ENCODE data around the gene PFN2. TPM values are rescaled to one million over a fixed set of nuclear protein-coding genes. Genes with fewer than 3 reads are reported as not detected.

PFN2 gene
- total RNA-seq, 1 experiment from 2014 or later = 402 TPM

DNA sequence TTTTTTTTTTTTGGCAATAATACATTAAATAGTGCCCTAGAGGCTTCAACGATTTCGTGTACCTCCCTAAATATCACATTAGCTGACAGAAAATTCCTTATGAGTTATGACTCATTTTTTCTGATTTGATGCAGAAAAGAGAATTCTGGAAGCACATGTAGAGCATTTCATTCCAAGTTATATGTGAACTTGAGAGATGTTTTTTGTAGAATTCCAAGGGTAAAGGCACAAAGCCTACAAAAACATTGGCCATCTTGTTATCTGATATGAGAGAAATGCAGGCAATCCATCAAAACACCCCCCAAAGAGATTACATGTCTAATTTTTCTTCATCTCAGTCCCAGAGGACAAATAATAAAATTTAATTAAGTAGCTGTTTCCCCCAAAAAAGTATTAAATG lies 6.7 kb upstream of the PFN2 start:
- DNase-seq = no peak
- H3K4me3 ChIP-seq = no peak overlapping the region
- no peaks in the 10 kb centered on the region for H3K9me3 ChIP-seq (replicated peaks)
- H3K4me1 ChIP-seq = no peaks in the 10 kb centered on the region
- no peak overlapping the region for H3K27ac ChIP-seq
- H3K27me3 ChIP-seq = no peaks in the 10 kb centered on the region
- no peaks in the 10 kb centered on the region for H3K36me3 ChIP-seq

DNA sequence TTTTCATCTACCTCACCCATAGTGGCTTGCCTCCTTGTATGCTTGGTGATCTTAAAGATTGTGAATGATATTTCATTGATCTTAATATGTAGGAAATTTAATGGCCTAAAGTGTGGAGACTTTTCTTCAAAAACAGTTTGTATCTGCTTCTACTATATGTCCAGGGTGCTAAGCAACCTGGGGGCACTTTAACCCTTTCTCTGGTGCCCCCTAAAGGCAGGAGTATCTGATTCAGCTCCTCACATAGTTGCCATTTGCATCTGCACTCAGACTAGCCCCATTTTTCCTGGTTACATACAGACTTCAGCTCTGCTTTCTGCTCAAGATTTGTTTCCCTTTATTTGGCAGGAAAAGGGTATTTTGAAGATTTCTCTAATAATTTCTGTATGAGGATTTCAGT lies 5.2 kb upstream of the PFN2 start:
- no peak for DNase-seq
- no peaks in the 10 kb centered on the region for H3K9me3 ChIP-seq (replicated peaks)
- no peak overlapping the region for H3K4me3 ChIP-seq
- no peak overlapping the region for H3K27ac ChIP-seq
- no peaks in the 10 kb centered on the region for H3K36me3 ChIP-seq
- no peaks in the 10 kb centered on the region for H3K4me1 ChIP-seq
- H3K27me3 ChIP-seq = no peaks in the 10 kb centered on the region

DNA sequence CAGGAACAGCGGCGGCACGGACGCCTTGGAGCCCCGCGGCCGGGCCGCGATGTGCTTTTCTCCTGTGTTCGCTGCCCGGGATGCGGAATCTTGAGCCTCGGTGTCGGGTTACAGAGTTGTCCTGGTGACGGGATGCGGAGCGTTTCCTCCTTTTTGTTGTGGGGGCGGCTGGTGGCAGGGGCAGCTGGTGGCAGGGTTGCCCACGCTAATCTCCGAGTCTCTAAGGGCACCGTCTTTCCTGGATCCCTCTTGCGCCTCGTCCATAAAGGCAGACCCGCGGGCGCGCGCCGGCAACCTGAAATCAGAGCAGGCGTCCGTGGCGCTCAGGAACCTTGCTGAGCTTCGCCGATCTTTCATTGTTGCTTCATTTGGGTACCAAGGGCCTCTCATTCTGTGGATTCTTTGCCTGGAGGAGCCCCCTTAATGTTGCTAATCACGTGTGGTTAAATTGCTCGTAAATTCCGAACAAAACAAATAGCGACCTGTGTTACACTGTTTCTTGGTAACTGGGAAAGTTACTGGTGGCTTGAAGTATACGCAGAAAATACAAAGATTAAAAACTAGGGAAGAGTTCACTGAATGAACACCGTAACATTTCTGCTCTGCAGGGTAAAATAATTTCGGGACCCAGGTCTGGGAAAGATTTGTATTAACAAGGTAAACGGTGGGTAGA lies 844 bp upstream of the PFN2 start:
- Histone ChIP-seq H3K27ac (peak overlapping the region; percentile 94), H3K4me3 (peak overlapping the region; percentile 98), H3K27me3 (no peaks in the 10 kb centered on the region), H3K4me1 (peaks cover 5% of the 10 kb centered on the region; the same call in 1 of the 2 replicates), H3K36me3 (peaks cover 19% of the 10 kb centered on the region), H3K9me3 (replicated peaks) (no peaks in the 10 kb centered on the region)
- peak; percentile 84 to 86 for DNase-seq

DNA sequence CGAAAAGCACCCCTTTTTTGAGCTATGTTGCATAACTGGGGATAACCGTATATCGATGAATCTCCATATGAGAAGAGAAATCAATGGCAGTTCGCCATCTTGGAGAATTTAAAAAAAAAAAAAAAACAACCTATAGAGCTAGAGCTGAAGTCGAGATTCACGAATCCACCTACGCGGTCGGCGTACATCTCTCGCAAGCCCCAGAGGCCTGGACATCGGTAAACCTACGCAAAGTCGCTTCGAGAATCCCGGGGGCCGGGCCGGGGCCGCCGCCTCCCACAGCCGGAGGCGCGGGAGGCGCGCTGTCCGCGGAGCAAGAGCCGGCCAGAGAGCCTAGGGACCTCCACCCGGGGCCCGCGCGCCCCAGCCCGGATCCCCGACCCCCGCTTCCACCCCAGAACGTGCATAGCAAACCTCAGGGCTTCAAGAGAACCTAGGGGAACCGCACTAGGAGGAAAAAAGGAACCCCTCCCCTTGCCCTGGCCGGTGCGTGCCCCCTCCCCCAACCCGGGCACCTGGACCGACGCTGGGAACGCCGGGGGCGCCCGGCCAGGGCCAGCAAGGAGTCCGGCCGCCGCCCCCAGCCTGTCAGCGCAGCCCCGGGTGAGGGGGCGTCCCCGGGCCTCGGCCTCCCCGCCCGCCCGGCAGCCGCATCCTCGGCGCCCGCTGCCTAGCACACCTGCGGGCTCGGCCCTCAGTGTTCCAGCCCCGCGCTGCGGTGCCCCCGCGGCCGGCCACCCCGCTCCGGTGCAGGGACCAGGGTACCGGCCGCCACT lies 567 bp downstream of the PFN2 start:
- H3K36me3 ChIP-seq = peaks cover 30% of the 10 kb centered on the region
- peak overlapping the region; percentile 94 for H3K27ac ChIP-seq
- H3K27me3 ChIP-seq = no peaks in the 10 kb centered on the region
- peaks cover 11% of the 10 kb centered on the region; the same call in 1 of the 2 replicates for H3K4me1 ChIP-seq
- DNase-seq = peak; percentile 73 to 79
- H3K4me3 ChIP-seq = peak overlapping the region; percentile 98
- H3K9me3 ChIP-seq (replicated peaks) = no peaks in the 10 kb centered on the region

DNA sequence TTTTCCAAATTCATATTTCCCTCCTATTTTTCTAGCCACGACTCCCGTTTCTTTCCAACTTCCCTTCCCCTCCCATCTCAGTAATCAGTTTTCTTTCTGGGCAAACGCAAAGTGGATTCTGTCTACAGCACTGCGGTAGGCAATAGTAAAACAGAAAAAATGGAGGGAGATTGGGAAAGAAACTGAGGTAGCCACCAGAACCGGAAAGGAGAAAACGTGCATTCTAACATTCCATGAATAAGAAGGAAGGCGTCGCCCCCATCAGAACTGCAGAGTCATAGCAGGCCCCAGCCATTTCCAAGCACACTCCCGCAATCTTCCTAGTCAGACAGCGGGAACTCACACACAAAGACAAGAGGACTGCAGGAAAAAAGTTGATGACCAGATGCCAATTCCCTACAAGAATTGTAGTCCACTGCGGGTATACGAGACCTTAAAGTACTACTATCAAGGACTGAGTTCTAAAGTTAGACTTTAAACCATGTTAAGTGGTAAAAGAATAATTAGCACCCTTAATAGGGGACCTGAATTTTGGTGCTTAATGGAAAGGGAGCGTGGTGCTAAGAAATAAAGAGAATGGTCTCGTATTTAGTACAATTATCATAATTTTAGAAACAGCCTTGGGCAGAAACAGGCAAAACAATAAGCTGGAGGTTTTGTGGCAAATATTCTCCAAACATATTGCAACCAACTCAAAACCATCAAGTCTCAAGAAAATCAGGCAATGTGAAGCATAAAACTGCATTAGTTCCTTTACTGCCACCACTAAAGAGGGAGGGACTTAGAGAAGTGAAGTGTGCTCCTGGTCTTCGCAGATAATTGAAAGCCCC lies 1.4 kb downstream of the PFN2 start:
- Histone ChIP-seq H3K4me1 (peaks cover 11% of the 10 kb centered on the region; the same call in 1 of the 2 replicates), H3K4me3 (peak overlapping the region; percentile 98), H3K36me3 (peaks cover 38% of the 10 kb centered on the region), H3K9me3 (replicated peaks) (no peaks in the 10 kb centered on the region), H3K27me3 (no peaks in the 10 kb centered on the region), H3K27ac (peak overlapping the region; percentile 94)
- peak; percentile 79 to 84 for DNase-seq

DNA sequence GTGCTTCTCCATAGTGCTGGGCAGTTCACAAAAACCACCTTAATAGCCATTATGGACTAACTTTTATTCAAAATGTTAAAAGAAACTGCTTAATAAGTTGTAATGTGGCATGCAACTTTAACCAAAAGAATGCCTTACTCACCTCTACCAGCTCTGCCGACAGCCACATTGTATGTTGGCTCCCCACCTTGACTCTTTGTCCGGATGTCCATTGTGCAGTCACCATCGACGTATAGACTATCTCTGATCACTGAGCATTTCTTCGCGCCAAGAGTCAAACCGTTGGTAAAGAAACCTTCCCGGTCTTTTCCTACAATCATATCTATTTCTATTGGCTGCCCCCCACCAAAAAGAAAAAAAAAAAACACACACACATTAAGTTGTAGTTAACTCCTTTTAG lies 2.5 kb downstream of the PFN2 start:
- Histone ChIP-seq H3K4me3 (peak overlapping the region; percentile 98), H3K4me1 (peaks cover 11% of the 10 kb centered on the region; the same call in 1 of the 2 replicates), H3K9me3 (replicated peaks) (no peaks in the 10 kb centered on the region), H3K27me3 (no peaks in the 10 kb centered on the region), H3K27ac (peak overlapping the region; percentile 94), H3K36me3 (peaks cover 49% of the 10 kb centered on the region)
- peak; percentile 47 to 70 for DNase-seq

DNA sequence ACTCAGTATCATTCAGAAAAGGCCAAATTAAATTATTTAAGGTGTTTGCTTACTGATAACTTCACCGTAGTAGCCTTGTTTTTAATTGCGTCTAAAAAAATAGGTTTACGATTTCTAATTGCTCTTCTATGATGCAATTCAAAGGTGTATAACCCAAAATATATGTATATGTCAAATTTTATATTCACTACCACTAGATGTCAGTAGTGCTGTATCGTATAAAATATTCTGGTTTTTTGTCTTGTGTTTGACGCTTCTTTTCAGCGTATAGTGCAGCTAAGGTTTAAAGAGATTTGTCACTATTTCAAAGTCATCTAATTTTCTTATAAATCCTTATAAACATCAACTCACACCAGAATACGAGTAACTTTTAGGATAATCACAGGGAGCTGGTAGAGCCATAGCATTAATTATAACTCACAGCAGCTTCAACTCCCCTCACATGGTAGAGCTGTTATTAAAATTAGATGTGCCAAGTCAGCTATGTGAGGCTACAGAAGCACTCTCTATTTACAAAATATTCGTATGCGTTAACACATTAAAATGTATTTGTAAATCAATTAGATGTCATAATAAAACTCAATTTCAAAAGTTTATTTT lies 3.5 kb downstream of the PFN2 start:
- peaks cover 11% of the 10 kb centered on the region; the same call in 1 of the 2 replicates for H3K4me1 ChIP-seq
- H3K27me3 ChIP-seq = no peaks in the 10 kb centered on the region
- H3K9me3 ChIP-seq (replicated peaks) = no peaks in the 10 kb centered on the region
- H3K4me3 ChIP-seq = peak overlapping the region; percentile 98
- peak in 1 of 2 experiments; percentile 75 for DNase-seq
- H3K27ac ChIP-seq = peak overlapping the region; percentile 94; the same call in 1 of the 2 replicates
- peaks cover 60% of the 10 kb centered on the region for H3K36me3 ChIP-seq

DNA sequence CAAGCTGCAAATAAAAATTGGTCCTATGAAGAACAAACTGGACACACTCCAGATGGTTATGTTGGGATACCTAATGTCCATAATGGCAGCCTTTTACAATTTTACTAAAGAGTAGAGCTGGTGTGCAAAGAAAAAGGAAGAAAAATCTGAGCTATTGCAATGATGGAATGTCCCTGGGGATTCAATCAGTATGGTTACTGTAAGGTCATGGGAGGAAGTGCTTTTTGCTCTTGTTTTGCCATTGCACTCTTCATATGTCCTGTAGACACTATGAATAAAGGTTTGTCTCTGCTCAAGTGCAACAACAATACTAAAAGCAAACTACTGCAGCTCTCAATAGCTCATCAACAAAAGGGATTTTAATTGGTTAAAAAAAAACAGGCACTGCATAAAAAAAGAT lies 5.4 kb downstream of the PFN2 start:
- no peak for DNase-seq

DNA sequence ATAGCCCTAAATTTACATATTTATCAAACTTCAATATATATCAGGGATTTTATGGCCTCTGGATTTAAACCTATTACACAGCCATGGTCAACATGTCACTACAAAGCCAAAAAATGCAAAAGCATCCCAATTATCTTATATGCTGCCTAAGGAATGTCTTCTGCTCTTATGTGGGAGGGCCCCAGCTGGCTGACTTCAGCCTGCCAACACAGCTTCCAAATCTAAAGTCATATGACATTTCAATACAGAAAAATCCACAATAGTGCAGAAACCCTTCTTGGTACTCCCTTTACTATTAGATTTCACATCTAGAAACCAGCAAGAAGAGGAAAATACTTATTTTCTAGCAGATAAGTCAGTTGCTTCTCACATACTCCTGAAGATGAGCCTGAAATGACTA lies 6.4 kb downstream of the PFN2 start:
- H3K4me3 ChIP-seq = no peak overlapping the region
- H3K27ac ChIP-seq = no peak overlapping the region
- H3K27me3 ChIP-seq = no peaks in the 10 kb centered on the region
- H3K4me1 ChIP-seq = peaks cover 11% of the 10 kb centered on the region; the same call in 1 of the 2 replicates
- H3K9me3 ChIP-seq (replicated peaks) = no peaks in the 10 kb centered on the region
- peaks cover 75% of the 10 kb centered on the region for H3K36me3 ChIP-seq
- no peak for DNase-seq

More for the DNA sequence above, 5.4 kb downstream of the PFN2 start:
- no peak overlapping the region for H3K4me3 ChIP-seq
- H3K4me1 ChIP-seq = peaks cover 11% of the 10 kb centered on the region; the same call in 1 of the 2 replicates
- H3K27me3 ChIP-seq = no peaks in the 10 kb centered on the region
- H3K36me3 ChIP-seq = peaks cover 73% of the 10 kb centered on the region
- H3K27ac ChIP-seq = no peak overlapping the region
- no peaks in the 10 kb centered on the region for H3K9me3 ChIP-seq (replicated peaks)

DNA sequence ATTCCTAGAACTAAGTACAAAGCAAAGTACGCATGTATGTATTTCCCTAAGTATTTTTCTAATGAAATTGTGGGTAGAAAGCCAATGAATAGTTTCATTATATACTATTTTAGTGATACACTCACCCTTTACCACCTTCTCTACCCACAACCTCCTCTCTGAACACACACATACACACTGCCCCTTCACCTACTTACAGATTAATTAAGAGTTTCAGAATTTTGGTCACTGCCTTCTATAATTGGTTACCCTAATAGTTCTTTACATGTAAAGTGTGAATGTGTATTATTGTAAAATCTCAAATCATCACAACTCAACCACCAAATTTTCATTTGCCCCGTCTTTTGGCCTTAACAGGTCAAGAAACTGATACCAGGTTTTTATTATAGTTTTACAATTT lies 7.2 kb downstream of the PFN2 start:
- Histone ChIP-seq H3K27ac (no peak overlapping the region), H3K36me3 (peaks cover 82% of the 10 kb centered on the region), H3K4me3 (no peak overlapping the region), H3K27me3 (no peaks in the 10 kb centered on the region), H3K9me3 (replicated peaks) (no peaks in the 10 kb centered on the region), H3K4me1 (peaks cover 11% of the 10 kb centered on the region; the same call in 1 of the 2 replicates)
- no peak for DNase-seq

DNA sequence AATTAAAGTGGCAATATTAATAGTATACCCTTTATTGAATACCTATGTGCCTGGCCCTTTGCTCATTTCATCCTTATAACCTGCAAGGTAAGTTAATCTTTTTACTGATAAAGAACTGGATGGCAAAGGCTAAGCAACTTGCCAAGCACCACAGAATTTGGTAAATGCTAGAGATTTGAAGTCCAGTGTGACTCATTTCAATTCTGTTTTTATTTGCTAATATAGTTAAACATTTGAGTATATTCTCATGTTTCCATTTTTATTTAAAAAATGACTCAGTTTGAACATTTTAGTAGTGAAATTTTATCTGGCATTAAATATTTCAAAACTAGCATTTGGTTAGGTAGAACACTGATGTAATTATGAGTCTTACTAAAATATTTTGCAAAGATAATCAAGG lies 11.3 kb downstream of the PFN2 start:
- Histone ChIP-seq H3K27ac (no peak overlapping the region), H3K4me3 (no peak overlapping the region), H3K4me1 (no peaks in the 10 kb centered on the region), H3K9me3 (replicated peaks) (no peaks in the 10 kb centered on the region), H3K27me3 (no peaks in the 10 kb centered on the region), H3K36me3 (peaks cover 70% of the 10 kb centered on the region)
- no peak for DNase-seq

DNA sequence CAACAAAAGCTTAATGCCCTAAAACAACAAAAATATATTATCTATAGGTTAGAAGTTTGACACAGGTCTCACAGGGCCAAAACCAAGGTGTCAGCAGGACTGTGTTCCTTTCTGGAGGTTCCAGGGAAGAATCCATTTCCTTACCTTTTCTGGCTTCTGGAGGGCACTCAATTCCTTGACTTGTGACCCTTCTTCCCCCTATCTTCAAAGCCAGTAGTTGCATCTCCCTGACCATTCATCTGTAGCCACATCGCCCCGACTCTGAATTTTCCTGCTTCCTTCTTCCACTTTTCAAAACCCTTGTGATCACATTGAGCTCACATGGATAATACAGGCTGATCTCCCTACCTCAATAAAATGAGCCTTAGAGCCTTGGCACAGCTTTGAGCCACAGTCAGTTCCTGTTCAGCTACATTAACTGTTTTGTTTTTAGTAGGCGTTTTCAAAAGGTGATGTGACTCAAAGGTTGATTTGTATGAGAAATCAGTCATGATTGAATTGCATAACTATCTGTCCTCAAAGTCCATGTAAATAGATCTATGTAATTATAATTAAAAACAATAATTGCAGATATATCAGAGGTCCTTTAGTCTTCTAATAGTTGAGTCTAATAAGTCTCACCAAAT lies 12.4 kb downstream of the PFN2 start:
- Histone ChIP-seq H3K27ac (no peak overlapping the region), H3K9me3 (replicated peaks) (no peaks in the 10 kb centered on the region), H3K27me3 (no peaks in the 10 kb centered on the region), H3K4me1 (no peaks in the 10 kb centered on the region), H3K4me3 (no peak overlapping the region), H3K36me3 (peaks cover 66% of the 10 kb centered on the region)
- DNase-seq = no peak

DNA sequence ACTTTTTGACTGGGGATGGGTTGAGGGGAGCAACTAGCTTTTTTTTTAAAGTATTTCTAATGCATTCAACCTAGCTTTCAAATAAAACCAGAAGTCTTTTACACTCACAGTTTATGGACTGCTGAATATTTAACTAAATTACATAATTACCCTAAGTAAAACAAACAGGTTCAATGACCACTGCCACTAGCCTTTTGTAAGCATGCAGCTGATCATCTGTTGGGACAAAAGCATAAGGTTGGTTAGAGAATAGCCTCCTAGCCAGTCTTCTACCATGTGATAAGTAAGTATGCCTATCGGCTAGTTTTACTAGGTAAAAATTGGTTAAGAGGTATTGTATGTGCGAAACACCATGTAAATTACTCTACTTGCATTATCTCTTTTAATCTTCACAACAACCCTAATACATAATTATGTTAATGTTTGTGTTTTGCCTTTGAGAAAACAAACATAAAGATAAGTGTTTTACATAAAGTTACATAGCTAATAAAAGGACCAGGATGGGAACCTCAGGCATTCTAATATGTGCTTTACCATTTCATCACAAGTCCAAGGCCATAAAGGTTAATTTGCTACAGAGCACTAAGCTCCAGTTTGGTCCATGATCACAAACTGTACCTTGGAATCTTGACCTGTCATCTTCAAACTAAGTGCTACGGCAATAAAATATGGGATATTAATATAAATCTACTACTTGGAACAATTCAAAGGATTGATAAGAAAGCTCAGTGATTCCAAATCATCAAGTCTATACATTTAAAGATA lies 13.2 kb downstream of the PFN2 start:
- DNase-seq = no peak
- H3K27me3 ChIP-seq = no peaks in the 10 kb centered on the region
- H3K4me1 ChIP-seq = no peaks in the 10 kb centered on the region
- no peaks in the 10 kb centered on the region for H3K9me3 ChIP-seq (replicated peaks)
- H3K4me3 ChIP-seq = no peak overlapping the region
- H3K36me3 ChIP-seq = peaks cover 64% of the 10 kb centered on the region
- H3K27ac ChIP-seq = no peak overlapping the region

All from SJCRH30 (cell line).